HEK293 (cell line): ENCODE measurements around the gene EIF4G3.

Source experiments
- CTCF ChIA-PET: fragments of 350-600 bp; formaldehyde crosslinking; extraction: SDS; loops from one replicate; lab custom pipeline; 2021; ENCODE audit warnings: antibody characterized with exemption; lab: Yijun Ruan, JAX
- POLR2A ChIA-PET: fragments of 300-600 bp; formaldehyde crosslinking; extraction: SDS; loops from one replicate; lab custom pipeline; 2020; ENCODE audit warnings: antibody characterized with exemption, inconsistent platforms; lab: Yijun Ruan, JAX
- H3K27ac ChIP-seq: fragments of 200-500 bp; sonication (Bioruptor generic); 2 replicates; pipeline ENCODE4 v1.5.1; 2014; ENCODE audit warnings: low read depth, low read length, control low read depth, inconsistent platforms; ENCODE audit errors: extremely low read depth
- H3K36me3 ChIP-seq, 2 experiments: fragments of 200-500 bp in 1 of 2; sonication (Bioruptor generic) in 1 of 2; 1 replicate in 1 of 2; 2 replicates in 1 of 2; pipeline ENCODE4 v1.5.1; 2014 to 2017; ENCODE audit warnings: inconsistent platforms in 2 of 2, low read length in 2 of 2; ENCODE audit not compliant: control insufficient read depth in 2 of 2, insufficient read depth in 1 of 2
- H3K4me1 ChIP-seq: fragments of 200-500 bp; sonication (Bioruptor generic); 2 replicates; pipeline ENCODE4 v1.5.1; 2014; ENCODE audit warnings: mild to moderate bottlenecking, low read length, inconsistent platforms; ENCODE audit not compliant: control insufficient read depth, insufficient read depth
- H3K4me3 ChIP-seq: 2 replicates; pipeline ENCODE4 v1.5.1; 2011; ENCODE audit warnings: low read depth, mild to moderate bottlenecking, control low read depth, low read length, moderate library complexity
- H3K9me3 ChIP-seq: fragments of 200-500 bp; sonication (Bioruptor generic); 2 replicates; pipeline ENCODE4 v1.5.1; 2014; ENCODE audit warnings: low read depth, low read length, inconsistent platforms; ENCODE audit not compliant: control insufficient read depth, insufficient read depth
- GLIS1 ChIP-seq: fragments of 450-650 bp; formaldehyde crosslinking; IDR thresholded peaks from 2 replicates; pipeline ENCODE4 v1.5.1; 2016; ENCODE audit warnings: missing biosample characterization, missing genetic modification characterization
- GLIS2 ChIP-seq: fragments of 450-650 bp; formaldehyde crosslinking; IDR thresholded peaks from 2 replicates; pipeline ENCODE4 v1.5.1; 2016; ENCODE audit warnings: missing biosample characterization, missing genetic modification characterization
- SCRT2 ChIP-seq: fragments of 450-650 bp; formaldehyde crosslinking; IDR thresholded peaks from 2 replicates; pipeline ENCODE4 v1.5.1; 2016; ENCODE audit warnings: missing biosample characterization, missing genetic modification characterization
- YY2 ChIP-seq: fragments of 450-650 bp; formaldehyde crosslinking; IDR thresholded peaks from 2 replicates; pipeline ENCODE4 v1.5.1; 2016; ENCODE audit warnings: missing biosample characterization, missing genetic modification characterization
- ZBTB21 ChIP-seq: fragments of 450-650 bp; formaldehyde crosslinking; IDR thresholded peaks from 2 replicates; pipeline ENCODE4 v1.5.1; 2017; ENCODE audit warnings: missing biosample characterization, missing genetic modification characterization
- ZIC2 ChIP-seq: fragments of 450-650 bp; formaldehyde crosslinking; IDR thresholded peaks from 2 replicates; pipeline ENCODE4 v1.5.1; 2016; ENCODE audit warnings: missing biosample characterization, missing genetic modification characterization
- ZNF560 ChIP-seq: fragments of 450-650 bp; formaldehyde crosslinking; IDR thresholded peaks from 2 replicates; pipeline ENCODE4 v1.5.1; 2017; ENCODE audit warnings: missing biosample characterization, missing genetic modification characterization, borderline replicate concordance
- ZNF843 ChIP-seq: fragments of 450-650 bp; formaldehyde crosslinking; IDR thresholded peaks from 2 replicates; pipeline ENCODE4 v1.5.1; 2016; ENCODE audit warnings: missing biosample characterization, missing genetic modification characterization
- TF ChIP-seq, protein P1 (sequence below): fragments of 450-650 bp; formaldehyde crosslinking; IDR thresholded peaks from 2 replicates; pipeline ENCODE4 v1.5.1; 2017; ENCODE audit warnings: missing biosample characterization, missing genetic modification characterization
- TF ChIP-seq, protein P2 (sequence below): fragments of 450-650 bp; formaldehyde crosslinking; IDR thresholded peaks from 2 replicates; pipeline ENCODE4 v1.5.1; 2017; ENCODE audit warnings: missing biosample characterization, missing genetic modification characterization
- TF ChIP-seq, protein P3 (sequence below): fragments of 450-650 bp; formaldehyde crosslinking; IDR thresholded peaks from 2 replicates; pipeline ENCODE4 v1.5.1; 2017; ENCODE audit warnings: missing biosample characterization, missing genetic modification characterization
- TF ChIP-seq, protein P4 (sequence below): fragments of 450-650 bp; IDR thresholded peaks from 2 replicates; pipeline ENCODE4 v1.5.1; 2018; ENCODE audit warnings: missing biosample characterization, mild to moderate bottlenecking, missing genetic modification characterization
- TF ChIP-seq, protein P5 (sequence below): fragments of 450-650 bp; formaldehyde crosslinking; IDR thresholded peaks from 2 replicates; pipeline ENCODE4 v1.5.1; 2016; ENCODE audit warnings: missing biosample characterization, missing genetic modification characterization
- TF ChIP-seq, protein P6 (sequence below): fragments of 450-650 bp; formaldehyde crosslinking; IDR thresholded peaks from 2 replicates; pipeline ENCODE4 v1.5.1; 2016; ENCODE audit warnings: missing biosample characterization, missing genetic modification characterization, borderline replicate concordance

The EIF4G3 gene

DNA sequence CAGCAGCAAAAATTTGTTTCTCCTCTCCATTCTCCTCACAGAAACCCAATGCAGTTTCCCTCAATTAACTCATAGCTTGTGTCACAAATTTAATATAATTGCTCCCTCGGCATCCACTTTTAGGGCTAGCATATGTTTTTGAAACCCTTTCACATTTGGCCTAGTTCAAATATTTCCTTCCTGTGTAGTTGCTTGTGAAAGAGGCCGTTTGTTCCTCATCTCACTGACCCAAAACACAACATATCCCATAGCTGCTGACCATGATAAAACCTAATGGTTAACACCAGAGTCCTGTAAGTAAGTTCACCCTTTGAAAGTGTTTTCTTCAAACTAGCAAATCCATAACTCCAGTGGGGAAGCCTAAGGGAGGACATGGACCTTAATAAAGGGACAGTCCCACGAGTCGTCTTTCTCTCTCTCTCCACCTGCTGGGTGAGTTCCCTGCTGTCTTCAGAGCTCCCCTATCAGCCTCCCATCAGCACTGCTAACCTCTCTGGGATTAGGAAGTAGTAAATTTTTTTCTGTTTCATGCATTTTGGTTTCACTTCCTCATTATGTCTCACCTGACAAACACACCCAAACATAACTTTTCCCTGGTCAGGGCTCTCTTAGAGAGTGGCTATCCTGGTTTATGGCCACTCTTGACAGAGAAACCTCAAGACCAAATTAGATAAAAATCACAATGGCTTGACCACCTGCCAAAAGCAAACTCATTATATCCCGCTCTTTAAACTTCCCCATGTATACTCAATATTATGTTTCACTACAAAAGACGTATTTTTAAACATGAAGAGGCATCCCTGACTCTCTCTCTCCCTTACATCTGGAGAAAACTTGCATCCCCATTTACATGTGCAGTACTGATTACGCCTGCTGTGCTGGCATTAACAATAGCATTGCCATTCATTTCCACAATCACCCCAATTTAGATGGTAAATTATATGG is 211.9 kb downstream of the EIF4G3 start (continued):
- 0 out of 2 replicates have a peak, but pooled peaks have one; percentile 40 for TF ChIP-seq ZNF843
- TF ChIP-seq, protein P1, sequence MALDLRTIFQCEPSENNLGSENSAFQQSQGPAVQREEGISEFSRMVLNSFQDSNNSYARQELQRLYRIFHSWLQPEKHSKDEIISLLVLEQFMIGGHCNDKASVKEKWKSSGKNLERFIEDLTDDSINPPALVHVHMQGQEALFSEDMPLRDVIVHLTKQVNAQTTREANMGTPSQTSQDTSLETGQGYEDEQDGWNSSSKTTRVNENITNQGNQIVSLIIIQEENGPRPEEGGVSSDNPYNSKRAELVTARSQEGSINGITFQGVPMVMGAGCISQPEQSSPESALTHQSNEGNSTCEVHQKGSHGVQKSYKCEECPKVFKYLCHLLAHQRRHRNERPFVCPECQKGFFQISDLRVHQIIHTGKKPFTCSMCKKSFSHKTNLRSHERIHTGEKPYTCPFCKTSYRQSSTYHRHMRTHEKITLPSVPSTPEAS (tag by site-specific recombination): no peak

DNA sequence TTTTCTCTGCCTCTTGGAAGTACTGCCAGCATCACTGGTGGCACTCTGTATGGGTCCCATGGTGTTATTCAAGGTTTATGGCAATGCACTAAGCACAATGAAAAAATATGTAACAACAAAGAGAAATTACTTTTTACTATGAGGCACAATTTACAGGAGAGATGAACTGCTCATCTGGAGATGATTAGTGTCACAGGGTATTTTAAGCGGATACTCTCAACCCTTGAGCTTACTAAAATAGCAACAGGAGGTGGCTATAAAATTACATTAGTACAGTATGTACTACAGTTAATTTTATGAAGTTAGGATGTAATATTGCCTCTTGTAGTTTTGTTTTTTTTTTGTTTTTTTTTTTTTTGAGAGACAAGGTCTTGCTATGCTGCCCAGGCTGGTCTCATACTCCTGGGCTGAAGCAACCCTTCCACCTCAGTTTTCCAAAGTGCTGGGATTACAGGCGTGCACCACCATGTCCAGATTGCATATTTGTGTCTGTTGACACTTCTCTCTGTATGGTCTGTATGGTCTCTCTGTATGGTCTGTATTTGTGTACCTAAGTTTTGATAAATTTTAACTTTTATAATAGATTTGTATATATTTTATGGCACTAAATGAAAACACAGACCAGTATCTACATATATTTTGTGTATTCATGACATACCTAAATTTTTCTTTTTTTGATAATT is 214.0 kb downstream of the EIF4G3 start:
- H3K9me3 ChIP-seq: no peaks in the 10 kb centered on the region
- ChIA-PET CTCF (interaction anchor here (0.6 to 0.7 kb wide), 3 partner anchors 10 to 996 kb away, joined by 4 read pairs; no protein-coding TSS in a partner anchor), POLR2A (no interaction called here)
- no peak overlapping the region for H3K4me3 ChIP-seq
- TF ChIP-seq ZBTB21: no peak
- TF ChIP-seq, protein P2, sequence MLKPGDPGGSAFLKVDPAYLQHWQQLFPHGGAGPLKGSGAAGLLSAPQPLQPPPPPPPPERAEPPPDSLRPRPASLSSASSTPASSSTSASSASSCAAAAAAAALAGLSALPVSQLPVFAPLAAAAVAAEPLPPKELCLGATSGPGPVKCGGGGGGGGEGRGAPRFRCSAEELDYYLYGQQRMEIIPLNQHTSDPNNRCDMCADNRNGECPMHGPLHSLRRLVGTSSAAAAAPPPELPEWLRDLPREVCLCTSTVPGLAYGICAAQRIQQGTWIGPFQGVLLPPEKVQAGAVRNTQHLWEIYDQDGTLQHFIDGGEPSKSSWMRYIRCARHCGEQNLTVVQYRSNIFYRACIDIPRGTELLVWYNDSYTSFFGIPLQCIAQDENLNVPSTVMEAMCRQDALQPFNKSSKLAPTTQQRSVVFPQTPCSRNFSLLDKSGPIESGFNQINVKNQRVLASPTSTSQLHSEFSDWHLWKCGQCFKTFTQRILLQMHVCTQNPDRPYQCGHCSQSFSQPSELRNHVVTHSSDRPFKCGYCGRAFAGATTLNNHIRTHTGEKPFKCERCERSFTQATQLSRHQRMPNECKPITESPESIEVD (tag by site-specific recombination): peak; percentile 57
- TF ChIP-seq SCRT2 (tag by site-specific recombination): 0 out of 2 replicates have a peak, but pooled peaks have one; percentile 27
- no peak for TF ChIP-seq YY2
- no peak for TF ChIP-seq ZIC2 (tag by site-specific recombination)
- peaks cover 0 to 39% of the 10 kb centered on the region in 2 experiments; a peak in 2 of 3 replicates for H3K36me3 ChIP-seq
- H3K4me1 ChIP-seq: peaks cover 14% of the 10 kb centered on the region
- no peak overlapping the region for H3K27ac ChIP-seq

DNA sequence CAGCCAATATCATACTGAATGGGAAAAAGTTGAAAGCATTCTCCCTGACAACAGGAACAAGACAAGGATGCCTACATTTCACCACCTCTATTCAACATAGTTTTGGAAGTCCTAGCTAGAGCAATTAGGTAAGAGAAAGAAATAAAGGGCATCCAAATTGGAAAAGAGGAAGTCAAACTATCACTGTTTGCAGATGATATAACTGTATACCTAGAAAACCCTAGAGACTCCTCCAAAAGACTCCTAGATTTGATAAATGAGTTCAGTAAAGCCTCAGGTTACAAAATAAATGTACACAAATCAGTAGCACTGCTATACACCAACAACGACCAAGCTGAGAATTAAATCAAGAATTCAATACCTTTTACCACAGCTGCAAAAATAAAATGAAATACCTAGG is 218.3 kb downstream of the EIF4G3 start:
- POLR2A ChIA-PET: interaction anchor here (0.6 kb wide), 1 partner anchor 9 kb away, joined by 4 read pairs; no protein-coding TSS in a partner anchor
- no peak overlapping the region for H3K4me3 ChIP-seq
- CTCF ChIA-PET: interaction anchor here (1.0 kb wide), 1 partner anchor 237 kb away, joined by 3 read pairs; no protein-coding TSS in a partner anchor
- H3K4me1 ChIP-seq: no peaks in the 10 kb centered on the region
- H3K27ac ChIP-seq: no peak overlapping the region
- H3K9me3 ChIP-seq: no peaks in the 10 kb centered on the region
- peaks cover 0 to 18% of the 10 kb centered on the region in 2 experiments; a peak in 2 of 3 replicates for H3K36me3 ChIP-seq
- TF ChIP-seq, protein P3, sequence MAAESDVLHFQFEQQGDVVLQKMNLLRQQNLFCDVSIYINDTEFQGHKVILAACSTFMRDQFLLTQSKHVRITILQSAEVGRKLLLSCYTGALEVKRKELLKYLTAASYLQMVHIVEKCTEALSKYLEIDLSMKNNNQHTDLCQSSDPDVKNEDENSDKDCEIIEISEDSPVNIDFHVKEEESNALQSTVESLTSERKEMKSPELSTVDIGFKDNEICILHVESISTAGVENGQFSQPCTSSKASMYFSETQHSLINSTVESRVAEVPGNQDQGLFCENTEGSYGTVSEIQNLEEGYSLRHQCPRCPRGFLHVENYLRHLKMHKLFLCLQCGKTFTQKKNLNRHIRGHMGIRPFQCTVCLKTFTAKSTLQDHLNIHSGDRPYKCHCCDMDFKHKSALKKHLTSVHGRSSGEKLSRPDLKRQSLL (tag by site-specific recombination): no peak
- TF ChIP-seq ZNF560 (no peak), GLIS1 (tag by site-specific recombination) (no peak), GLIS2 (tag by site-specific recombination) (no peak)
- TF ChIP-seq, protein P4, sequence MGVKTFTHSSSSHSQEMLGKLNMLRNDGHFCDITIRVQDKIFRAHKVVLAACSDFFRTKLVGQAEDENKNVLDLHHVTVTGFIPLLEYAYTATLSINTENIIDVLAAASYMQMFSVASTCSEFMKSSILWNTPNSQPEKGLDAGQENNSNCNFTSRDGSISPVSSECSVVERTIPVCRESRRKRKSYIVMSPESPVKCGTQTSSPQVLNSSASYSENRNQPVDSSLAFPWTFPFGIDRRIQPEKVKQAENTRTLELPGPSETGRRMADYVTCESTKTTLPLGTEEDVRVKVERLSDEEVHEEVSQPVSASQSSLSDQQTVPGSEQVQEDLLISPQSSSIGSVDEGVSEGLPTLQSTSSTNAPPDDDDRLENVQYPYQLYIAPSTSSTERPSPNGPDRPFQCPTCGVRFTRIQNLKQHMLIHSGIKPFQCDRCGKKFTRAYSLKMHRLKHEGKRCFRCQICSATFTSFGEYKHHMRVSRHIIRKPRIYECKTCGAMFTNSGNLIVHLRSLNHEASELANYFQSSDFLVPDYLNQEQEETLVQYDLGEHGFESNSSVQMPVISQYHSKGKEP (tag by site-specific recombination): no peak
- TF ChIP-seq, protein P5, sequence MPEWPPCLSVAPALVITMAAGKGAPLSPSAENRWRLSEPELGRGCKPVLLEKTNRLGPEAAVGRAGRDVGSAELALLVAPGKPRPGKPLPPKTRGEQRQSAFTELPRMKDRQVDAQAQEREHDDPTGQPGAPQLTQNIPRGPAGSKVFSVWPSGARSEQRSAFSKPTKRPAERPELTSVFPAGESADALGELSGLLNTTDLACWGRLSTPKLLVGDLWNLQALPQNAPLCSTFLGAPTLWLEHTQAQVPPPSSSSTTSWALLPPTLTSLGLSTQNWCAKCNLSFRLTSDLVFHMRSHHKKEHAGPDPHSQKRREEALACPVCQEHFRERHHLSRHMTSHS (tag by site-specific recombination): no peak
- TF ChIP-seq, protein P6, sequence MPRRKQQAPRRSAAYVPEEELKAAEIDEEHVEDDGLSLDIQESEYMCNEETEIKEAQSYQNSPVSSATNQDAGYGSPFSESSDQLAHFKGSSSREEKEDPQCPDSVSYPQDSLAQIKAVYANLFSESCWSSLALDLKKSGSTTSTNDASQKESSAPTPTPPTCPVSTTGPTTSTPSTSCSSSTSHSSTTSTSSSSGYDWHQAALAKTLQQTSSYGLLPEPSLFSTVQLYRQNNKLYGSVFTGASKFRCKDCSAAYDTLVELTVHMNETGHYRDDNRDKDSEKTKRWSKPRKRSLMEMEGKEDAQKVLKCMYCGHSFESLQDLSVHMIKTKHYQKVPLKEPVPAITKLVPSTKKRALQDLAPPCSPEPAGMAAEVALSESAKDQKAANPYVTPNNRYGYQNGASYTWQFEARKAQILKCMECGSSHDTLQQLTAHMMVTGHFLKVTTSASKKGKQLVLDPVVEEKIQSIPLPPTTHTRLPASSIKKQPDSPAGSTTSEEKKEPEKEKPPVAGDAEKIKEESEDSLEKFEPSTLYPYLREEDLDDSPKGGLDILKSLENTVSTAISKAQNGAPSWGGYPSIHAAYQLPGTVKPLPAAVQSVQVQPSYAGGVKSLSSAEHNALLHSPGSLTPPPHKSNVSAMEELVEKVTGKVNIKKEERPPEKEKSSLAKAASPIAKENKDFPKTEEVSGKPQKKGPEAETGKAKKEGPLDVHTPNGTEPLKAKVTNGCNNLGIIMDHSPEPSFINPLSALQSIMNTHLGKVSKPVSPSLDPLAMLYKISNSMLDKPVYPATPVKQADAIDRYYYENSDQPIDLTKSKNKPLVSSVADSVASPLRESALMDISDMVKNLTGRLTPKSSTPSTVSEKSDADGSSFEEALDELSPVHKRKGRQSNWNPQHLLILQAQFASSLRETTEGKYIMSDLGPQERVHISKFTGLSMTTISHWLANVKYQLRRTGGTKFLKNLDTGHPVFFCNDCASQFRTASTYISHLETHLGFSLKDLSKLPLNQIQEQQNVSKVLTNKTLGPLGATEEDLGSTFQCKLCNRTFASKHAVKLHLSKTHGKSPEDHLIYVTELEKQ (tag by site-specific recombination): no peak
